IMR-90 (cell line): ENCODE data around the gene BTBD1. TPM values are rescaled to one million over a fixed set of nuclear protein-coding genes. Genes with fewer than 3 reads are reported as not detected.

Experiments used
- ATAC-seq: fragments of 200-7000 bp; cut with Tn5 transposase; 2 replicates; pipeline ENCODE4 v1.9.1; 2020; ENCODE audit warnings: low read depth, mild to moderate bottlenecking, moderate library complexity
- BruUV-seq: library from RNA; stranded (reverse); fragments of 400-500 nt; replicated peaks from 2 replicates; lab custom pipeline; 2021; lab: Mats Ljungman, UMichigan
- CTCF ChIA-PET: fragments of 300-600 bp; formaldehyde crosslinking; extraction: SDS; loops from one replicate; lab custom pipeline; 2021; ENCODE audit warnings: antibody characterized with exemption; lab: Yijun Ruan, JAX
- POLR2A ChIA-PET: fragments of 300-600 bp; sonication (Branson Sonifier 250); formaldehyde crosslinking; loops from one replicate; lab custom pipeline; 2022; ENCODE audit warnings: antibody characterized with exemption; ENCODE audit not compliant: unreplicated experiment; lab: Charles Lee
- DNase-seq: peaks from one replicate; pipeline ENCODE4 v3.0.0; 2013
- H2AFZ ChIP-seq: replicated peaks from 2 replicates; pipeline ENCODE3; 2013; ENCODE audit warnings: low read length, mild to moderate bottlenecking; ENCODE audit not compliant: poor library complexity
- H2AK5ac ChIP-seq: 2 replicates; pipeline ENCODE4 v1.6.1; 2013; ENCODE audit warnings: low read depth, low read length, inconsistent platforms
- H2AK9ac ChIP-seq: replicated peaks from 2 replicates; pipeline ENCODE3; 2013; ENCODE audit warnings: mild to moderate bottlenecking, low read depth, low read length, moderate library complexity; ENCODE audit not compliant: poor library complexity
- H2BK120ac ChIP-seq: 2 replicates; pipeline ENCODE4 v1.6.1; 2013; ENCODE audit warnings: low read depth, low read length, inconsistent platforms
- H2BK15ac ChIP-seq: 3 replicates; pipeline ENCODE4 v1.6.1; 2013; ENCODE audit warnings: low read depth, low read length, inconsistent platforms
- H2BK20ac ChIP-seq: 2 replicates; pipeline ENCODE4 v1.6.1; 2013; ENCODE audit warnings: low read depth, mild to moderate bottlenecking, inconsistent platforms, low read length, moderate library complexity
- H2BK5ac ChIP-seq: 2 replicates; pipeline ENCODE4 v1.6.1; 2013; ENCODE audit warnings: mild to moderate bottlenecking, low read depth, low read length, inconsistent platforms; ENCODE audit not compliant: poor library complexity, severe bottlenecking
- H3K14ac ChIP-seq: replicated peaks from 2 replicates; pipeline ENCODE4 v1.6.1; 2013; ENCODE audit warnings: low read depth, low read length, inconsistent platforms
- H3K18ac ChIP-seq: 2 replicates; pipeline ENCODE4 v1.6.1; 2013; ENCODE audit warnings: low read depth, low read length, control low read depth
- H3K23ac ChIP-seq: 2 replicates; pipeline ENCODE4 v1.6.1; 2013; ENCODE audit warnings: low read depth, low read length, inconsistent platforms
- H3K27ac ChIP-seq: 2 replicates; pipeline ENCODE4 v1.5.1; 2013; ENCODE audit warnings: mild to moderate bottlenecking, control low read depth, low read length; ENCODE audit not compliant: insufficient read depth
- H3K27me3 ChIP-seq: 2 replicates; pipeline ENCODE4 v1.6.1; 2013; ENCODE audit warnings: low read length; ENCODE audit not compliant: control insufficient read depth, insufficient read depth
- H3K36me3 ChIP-seq: 2 replicates; pipeline ENCODE4 v1.6.1; 2013; ENCODE audit warnings: low read length, mixed read lengths; ENCODE audit not compliant: control insufficient read depth, insufficient read depth
- H3K4ac ChIP-seq: 2 replicates; pipeline ENCODE4 v1.6.1; 2013; ENCODE audit warnings: low read depth, low read length, inconsistent platforms
- H3K4me1 ChIP-seq: 2 replicates; pipeline ENCODE4 v1.6.1; 2013; ENCODE audit warnings: low read length, mixed read lengths; ENCODE audit not compliant: control insufficient read depth, insufficient read depth
- H3K4me2 ChIP-seq: 2 replicates; pipeline ENCODE4 v1.6.1; 2013; ENCODE audit warnings: low read depth, mild to moderate bottlenecking, control low read depth, low read length, moderate library complexity
- H3K4me3 ChIP-seq: 2 replicates; pipeline ENCODE4 v1.5.1; 2013; ENCODE audit warnings: low read depth, mild to moderate bottlenecking, control low read depth, low read length, moderate library complexity; ENCODE audit not compliant: insufficient read depth
- H3K56ac ChIP-seq: 2 replicates; pipeline ENCODE4 v1.6.1; 2013; ENCODE audit warnings: low read length, inconsistent platforms; ENCODE audit not compliant: insufficient read depth; ENCODE audit errors: extremely low read depth
- H3K79me1 ChIP-seq, 2 experiments: 2 replicates each; pipeline ENCODE4 v1.6.1; 2013; ENCODE audit warnings: low read length in 2 of 2, inconsistent platforms in 1 of 2, low read depth in 1 of 2
- H3K9ac ChIP-seq: 2 replicates; pipeline ENCODE4 v1.6.1; 2013; ENCODE audit warnings: low read depth, low read length, control low read depth
- H3K9me1 ChIP-seq: 2 replicates; pipeline ENCODE4 v1.6.1; 2013; ENCODE audit warnings: low read length, inconsistent platforms; ENCODE audit not compliant: insufficient read depth
- H3K9me3 ChIP-seq: 2 replicates; pipeline ENCODE4 v1.6.1; 2013; ENCODE audit warnings: low read length; ENCODE audit not compliant: control insufficient read depth, insufficient read depth
- H4K20me1 ChIP-seq: 2 replicates; pipeline ENCODE4 v1.6.1; 2013; ENCODE audit warnings: low read length, inconsistent platforms; ENCODE audit not compliant: insufficient read depth
- H4K5ac ChIP-seq: 2 replicates; pipeline ENCODE4 v1.6.1; 2013; ENCODE audit warnings: mild to moderate bottlenecking, low read depth, low read length, control low read depth
- H4K8ac ChIP-seq, 2 experiments: 2 replicates each; pipeline ENCODE4 v1.6.1; 2013; ENCODE audit warnings: low read depth in 2 of 2, low read length in 2 of 2, control low read depth in 1 of 2, inconsistent platforms in 1 of 2
- H4K91ac ChIP-seq: 2 replicates; pipeline ENCODE4 v1.6.1; 2013; ENCODE audit warnings: low read depth, low read length, inconsistent platforms; ENCODE audit not compliant: insufficient read depth
- ELK1 ChIP-seq: fragments of 150-350 bp; IDR thresholded peaks from 2 replicates; pipeline ENCODE4 v1.6.1; 2016; ENCODE audit warnings: low read depth, mild to moderate bottlenecking, low read length, moderate library complexity, borderline replicate concordance
- FOS ChIP-seq: fragments of 150-350 bp; IDR thresholded peaks from 2 replicates; pipeline ENCODE4 v1.6.1; 2016; ENCODE audit warnings: low read depth, low read length
- NFE2L2 ChIP-seq: fragments of 150-350 bp; IDR thresholded peaks from 2 replicates; pipeline ENCODE4 v1.6.1; 2016; ENCODE audit warnings: low read depth, mild to moderate bottlenecking, low read length
- RAD21 ChIP-seq: IDR thresholded peaks from 2 replicates; pipeline ENCODE4 v1.6.1; 2012; ENCODE audit warnings: low read length, improper control_type of control experiment
- RFX5 ChIP-seq: IDR thresholded peaks from 2 replicates; pipeline ENCODE4 v1.8.0; 2012; ENCODE audit warnings: low read depth, mild to moderate bottlenecking, low read length, moderate library complexity
- SMC3 ChIP-seq: fragments of 150-350 bp; IDR thresholded peaks from 2 replicates; pipeline ENCODE4 v1.6.1; 2016; ENCODE audit warnings: low read depth, mild to moderate bottlenecking, antibody characterized with exemption, low read length, moderate library complexity
- WGBS, 2 experiments: methylation state at CpG; one replicate each; pipeline versions ENCODE4 v1.1.5 to v1.1.7; 2013; ENCODE audit warnings: missing lambda C conversion rate in 2 of 2; ENCODE audit not compliant: insufficient read length in 1 of 2; ENCODE audit errors: extremely low coverage in 2 of 2; 5-methylcytosine and 5-hydroxymethylcytosine counted together
- dilution Hi-C: fragments of 300-500 bp; cut with HindIII; formaldehyde crosslinking; loops from one replicate; pipeline ENCODE4 v1.14.3; 2018; ENCODE audit warnings: low sequenced_read_pairs; ENCODE audit not compliant: unreplicated experiment
- in situ Hi-C: fragments of 300-500 bp; cut with MboI; formaldehyde crosslinking; loops from 3 replicates; pipeline ENCODE4 v1.14.3; 2019; ENCODE audit warnings: low sequenced_read_pairs, inconsistent platforms, mixed read lengths
- intact Hi-C: fragments of 100-400 bp; cut with micrococcal nuclease; formaldehyde crosslinking; loops from 2 replicates; pipeline ENCODE4 v1.10.0; 2022
- microRNA-seq, 2 experiments: library from miRNA; stranded (forward) in 1 of 2; unstranded in 1 of 2; fragments of 10-50 nt in 1 of 2; fragments of <30 nt in 1 of 2; gene quantifications in 1 of 2; microRNA quantifications in 1 of 2; one replicate each; pipeline versions ENCODE3 to v1.1.0; 2013 to 2020; ENCODE audit not compliant: insufficient read depth in 1 of 2, insufficient read length in 1 of 2, unreplicated experiment in 1 of 2
- polyA plus RNA-seq, 3 experiments: library from polyadenylated mRNA; depleted of rRNA; stranded (reverse); fragments of >200 nt; gene quantifications; 2 replicates each; pipeline ENCODE4 v1.2.3, GENCODE V29; 2012; ENCODE audit warnings: low replicate concordance in 1 of 3
- small RNA-seq, 5 experiments: library from RNA; depleted of rRNA; stranded (forward); fragments of <200 nt; gene quantifications; one replicate each; pipeline ENCODE3, GENCODE V24; 2012
- total RNA-seq: library from RNA; depleted of rRNA; stranded (reverse); fragments of >200 nt; gene quantifications from 2 replicates; pipeline ENCODE4 v1.2.3, GENCODE V29; 2012; rRNA removed

The BTBD1 gene
- total and polyA plus RNA-seq, 2 of the 4 experiments (the other 2 are of a cell fraction) = 39.3 to 78.7 TPM

GRCh38 chr15:82966671-82967071 is 100.4 kb downstream of the BTBD1 start:
- Histone ChIP-seq H4K5ac (no peak overlapping the region), H2AFZ (no peak overlapping the region), H2AK5ac (no peak overlapping the region), H2AK9ac (no peak overlapping the region), H3K23ac (no peak overlapping the region), H2BK5ac (no peak overlapping the region), H4K20me1 (no peaks in the 10 kb centered on the region), H3K18ac (no peak overlapping the region), H3K27me3 (no peaks in the 10 kb centered on the region; the same call in 1 of the 2 replicates), H3K4me2 (no peak overlapping the region), H3K27ac (no peak overlapping the region), H3K9me1 (no peaks in the 10 kb centered on the region), H2BK15ac (no peak overlapping the region), H3K4me3 (no peak overlapping the region), H2BK20ac (no peak overlapping the region), H3K36me3 (no peaks in the 10 kb centered on the region), H2BK120ac (no peak overlapping the region), H3K4me1 (no peaks in the 10 kb centered on the region), H4K91ac (no peak overlapping the region), H3K9ac (no peak overlapping the region), H3K79me1 (no peaks in the 10 kb centered on the region), H3K4ac (no peak overlapping the region), H3K14ac (no peak overlapping the region), H3K56ac (no peak overlapping the region), H4K8ac (no peak overlapping the region), H3K9me3 (no peaks in the 10 kb centered on the region)
- CTCF ChIA-PET = no interaction called here
- intact Hi-C loops (no loop called here), dilution Hi-C loops (no loop called here), in situ Hi-C loops (no loop called here)
- no TSS peak for BruUV-seq
- POLR2A ChIA-PET = no interaction called here
- DNase-seq = no peak
- ATAC-seq = no peak
- no CpG with 5 or more reads among the region's 4 CpGs for WGBS, 2 experiments
- TF ChIP-seq SMC3 (no peak), RAD21 (no peak), RFX5 (no peak), ELK1 (no peak), FOS (no peak), NFE2L2 (no peak)

Small RNAs within 50 kb of the gene (microRNA-seq; reads per million reads assigned to microRNA genes)
- 0 to 0.37 reads per million in 2 experiments for gene MIR4515

Small RNAs within 50 kb of the gene (small RNA-seq; reads per million reads assigned to genes)
- gene MIR4515 = 0 reads per million in 5 experiments

Other genes with a start within 250 kb of the BTBD1 start
- gene HOMER2, start 114.5 kb downstream of the BTBD1 start, total RNA-seq = 0.54 and 0.56 TPM in 2 replicates
- 0.79 and 0.92 TPM in 2 replicates for gene HOMER2, start 114.5 kb downstream of the BTBD1 start, polyA plus RNA-seq (2012; rRNA removed)
- 29.6 and 38.9 TPM in 2 replicates for gene RAMAC, start 81.0 kb downstream of the BTBD1 start, total RNA-seq
- gene RAMAC, start 81.0 kb downstream of the BTBD1 start, polyA plus RNA-seq (2012; rRNA removed) = 18.5 and 23.6 TPM in 2 replicates
- 4.4 and 7.0 TPM in 2 replicates for gene C15orf40, start 55.6 kb downstream of the BTBD1 start, total RNA-seq
- gene C15orf40, start 55.6 kb downstream of the BTBD1 start, polyA plus RNA-seq (2012; rRNA removed) = 10.7 and 12.3 TPM in 2 replicates
- 1.6 and 1.9 TPM in 2 replicates for gene TM6SF1, start 40.4 kb upstream of the BTBD1 start, total RNA-seq
- gene TM6SF1, start 40.4 kb upstream of the BTBD1 start, polyA plus RNA-seq (2012; rRNA removed) = 1.3 and 1.9 TPM in 2 replicates
- gene HDGFL3, start 140.6 kb upstream of the BTBD1 start, total RNA-seq = 9.5 and 31.4 TPM in 2 replicates
- 18.1 and 19.6 TPM in 2 replicates for gene HDGFL3, start 140.6 kb upstream of the BTBD1 start, polyA plus RNA-seq (2012; rRNA removed)
- 0.28 and 0.54 TPM in 2 replicates for gene BNC1, start 217.4 kb upstream of the BTBD1 start, total RNA-seq
- gene BNC1, start 217.4 kb upstream of the BTBD1 start, polyA plus RNA-seq (2012; rRNA removed) = 0.34 and 0.38 TPM in 2 replicates